Stimulated activated CD8-positive, alpha-beta memory T cell treated with anti-CD3 and anti-CD28 coated beads, Interleukin-7, amount 100 ng/mL, for 48 hours (primary cell): ENCODE data around the gene RYR2.
"Not testable (repeated sequence)": the region's sequence is repeated elsewhere in the genome, so short reads cannot be mapped to it uniquely, and the experiment has no call there.

Source experiments
- DNase-seq, 2 donors: peaks; one replicate each; pipeline ENCODE4 v3.0.0-alpha.2; 2020; ENCODE audit warnings: low read depth in 1 of 2; ENCODE audit errors: extremely low read depth in 1 of 2

Gene RYR2

GRCh38 chr1:237138551-237138950 lies 96.6 kb downstream of the RYR2 start:
- DNase-seq, result no peak

- no peak for DNase-seq
Measured at GRCh38 chr1:237139732-237140131, 97.7 kb downstream of the RYR2 start.

GRCh38 chr1:237140986-237141385 lies 99.0 kb downstream of the RYR2 start:
- DNase-seq, result no peak

GRCh38 chr1:237141502-237141901 lies 99.5 kb downstream of the RYR2 start:
- DNase-seq, result no peak

GRCh38 chr1:237145379-237146135 lies 103.6 kb downstream of the RYR2 start:
- DNase-seq, result no peak

- DNase-seq, result no peak
Measured at GRCh38 chr1:237146241-237146640, 104.3 kb downstream of the RYR2 start.

- no peak for DNase-seq
Measured at GRCh38 chr1:237149857-237150256, 107.9 kb downstream of the RYR2 start.

- DNase-seq, result not testable (repeated sequence)
Measured at GRCh38 chr1:237151979-237152378, 110.0 kb downstream of the RYR2 start.

GRCh38 chr1:237152506-237153335 lies 110.7 kb downstream of the RYR2 start:
- no peak for DNase-seq

GRCh38 chr1:237154157-237154556 lies 112.2 kb downstream of the RYR2 start:
- DNase-seq, result no peak

GRCh38 chr1:237164406-237165352 lies 122.7 kb downstream of the RYR2 start:
- no peak for DNase-seq

- DNase-seq, result no peak
Measured at GRCh38 chr1:237166086-237166485, 124.1 kb downstream of the RYR2 start.

- DNase-seq, result no peak
Measured at GRCh38 chr1:237166593-237167101, 124.7 kb downstream of the RYR2 start.

GRCh38 chr1:237170149-237170548 lies 128.2 kb downstream of the RYR2 start:
- no peak for DNase-seq

- no peak for DNase-seq
Measured at GRCh38 chr1:237171454-237172117, 129.6 kb downstream of the RYR2 start.

GRCh38 chr1:237172118-237172485 lies 130.1 kb downstream of the RYR2 start:
- DNase-seq, result no peak

- no peak for DNase-seq
Measured at GRCh38 chr1:237179503-237179902, 137.5 kb downstream of the RYR2 start.

- no peak for DNase-seq
Measured at GRCh38 chr1:237180256-237180655, 138.3 kb downstream of the RYR2 start.

- no peak for DNase-seq
Measured at GRCh38 chr1:237181743-237182317, 139.8 kb downstream of the RYR2 start.

- DNase-seq, result no peak
Measured at GRCh38 chr1:237183963-237184540, 142.1 kb downstream of the RYR2 start.
